Type B pancreatic cell (in vitro differentiated cells): Measurements from ENCODE around the gene FBXL5. TPM values are rescaled to one million over a fixed set of nuclear protein-coding genes. Genes with fewer than 3 reads are reported as not detected.

ENCODE experiments used
- DNase-seq: peaks from one replicate; pipeline ENCODE4 v3.0.0; 2021; ENCODE audit warnings: mixed read lengths; ENCODE audit not compliant: unreplicated experiment; ENCODE audit errors: extremely low spot score
- H3K27ac Mint-ChIP-seq: 2 replicates; pipeline ENCODE4 v1.8.0; 2021; ENCODE audit warnings: mild to moderate bottlenecking, mixed read lengths
- H3K27me3 Mint-ChIP-seq: 2 replicates; pipeline ENCODE4 v1.8.0; 2021; ENCODE audit warnings: mixed read lengths
- H3K36me3 Mint-ChIP-seq: 2 replicates; pipeline ENCODE4 v1.8.0; 2021; ENCODE audit warnings: mixed read lengths
- H3K4me1 Mint-ChIP-seq: one replicate; pipeline ENCODE4 v1.8.0; 2021; ENCODE audit warnings: mixed read lengths; ENCODE audit not compliant: unreplicated experiment
- H3K4me3 Mint-ChIP-seq: 2 replicates; pipeline ENCODE4 v1.8.0; 2021; ENCODE audit warnings: mild to moderate bottlenecking, mixed read lengths
- H3K9me3 Mint-ChIP-seq: 2 replicates; pipeline ENCODE4 v1.8.0; 2021; ENCODE audit warnings: mixed read lengths
- CTCF ChIP-seq: fragments of 200-600 bp; sonication (generic); conservative IDR thresholded peaks from 2 replicates; pipeline ENCODE4 v1.5.0; 2021; ENCODE audit warnings: antibody characterized with exemption, mild to moderate bottlenecking
- total RNA-seq: library from RNA; stranded (reverse); gene quantifications from 2 replicates; pipeline ENCODE4 v1.2.1, GENCODE V29; 2021; ENCODE audit warnings: low replicate concordance

Gene FBXL5
- total RNA-seq, 1 donor from 2014 or later: 48.4 TPM

- H3K27me3 Mint-ChIP-seq: no peaks in the 10 kb centered on the region
- DNase-seq: no peak
- H3K36me3 Mint-ChIP-seq: peaks cover 27% of the 10 kb centered on the region
- no peak for TF ChIP-seq CTCF
- H3K27ac Mint-ChIP-seq: no peak overlapping the region
- no peak overlapping the region for H3K4me3 Mint-ChIP-seq
- H3K9me3 Mint-ChIP-seq: no peaks in the 10 kb centered on the region
- peaks cover 15% of the 10 kb centered on the region for H3K4me1 Mint-ChIP-seq
These were observed 20.9 kb upstream of the FBXL5 start for GRCh38 chr4:15676039-15676438.

- Mint-ChIP-seq H3K36me3 (peaks cover 27% of the 10 kb centered on the region), H3K4me1 (peaks cover 15% of the 10 kb centered on the region), H3K27ac (no peak overlapping the region), H3K9me3 (no peaks in the 10 kb centered on the region), H3K27me3 (no peaks in the 10 kb centered on the region), H3K4me3 (no peak overlapping the region)
- no peak for DNase-seq
- TF ChIP-seq CTCF: no peak
These were observed 20.2 kb upstream of the FBXL5 start for GRCh38 chr4:15675356-15675755.

- Mint-ChIP-seq H3K27ac (no peak overlapping the region), H3K4me1 (peaks cover 12% of the 10 kb centered on the region), H3K36me3 (peaks cover 25% of the 10 kb centered on the region), H3K4me3 (no peak overlapping the region), H3K9me3 (no peaks in the 10 kb centered on the region), H3K27me3 (no peaks in the 10 kb centered on the region)
- no peak for TF ChIP-seq CTCF
- DNase-seq: no peak
These were observed 19.8 kb upstream of the FBXL5 start for GRCh38 chr4:15674926-15675325.

GRCh38 chr4:15674046-15674445, 18.9 kb upstream of the FBXL5 start:
- Mint-ChIP-seq H3K4me3 (no peak overlapping the region), H3K27ac (no peak overlapping the region), H3K36me3 (peaks cover 20% of the 10 kb centered on the region), H3K27me3 (no peaks in the 10 kb centered on the region), H3K4me1 (peaks cover 7% of the 10 kb centered on the region), H3K9me3 (no peaks in the 10 kb centered on the region)
- DNase-seq: no peak
- TF ChIP-seq CTCF: no peak

GRCh38 chr4:15673337-15673736, 18.2 kb upstream of the FBXL5 start:
- no peak overlapping the region for H3K27ac Mint-ChIP-seq
- H3K4me1 Mint-ChIP-seq: peaks cover 7% of the 10 kb centered on the region
- no peak overlapping the region for H3K4me3 Mint-ChIP-seq
- H3K36me3 Mint-ChIP-seq: peaks cover 20% of the 10 kb centered on the region
- no peaks in the 10 kb centered on the region for H3K9me3 Mint-ChIP-seq
- no peak for TF ChIP-seq CTCF
- H3K27me3 Mint-ChIP-seq: no peaks in the 10 kb centered on the region
- DNase-seq: no peak

GRCh38 chr4:15672101-15672500, 16.9 kb upstream of the FBXL5 start:
- DNase-seq: no peak
- Mint-ChIP-seq H3K36me3 (peaks cover 14% of the 10 kb centered on the region), H3K4me3 (no peak overlapping the region), H3K27me3 (no peaks in the 10 kb centered on the region), H3K9me3 (no peaks in the 10 kb centered on the region), H3K27ac (no peak overlapping the region), H3K4me1 (no peaks in the 10 kb centered on the region)
- no peak for TF ChIP-seq CTCF
